ENCODE data around the gene OPRD1.
"Not testable (repeated sequence)": the region's sequence is repeated elsewhere in the genome, so short reads cannot be mapped to it uniquely, and the experiment has no call there.

Gene OPRD1

GRCh38 chr1:28875134-28875533 lies 63.2 kb downstream of the OPRD1 start:
- not testable (repeated sequence) for H3K4me3 ChIP-seq (ENCODE audit: low read depth, low read length); DNase-seq (ENCODE audit: low read depth)

- no peak overlapping the region for H3K4me3 ChIP-seq (ENCODE audit: low read depth, low read length)
- DNase-seq (ENCODE audit: low read depth): no peak
Measured at GRCh38 chr1:28877132-28877781, 65.3 kb downstream of the OPRD1 start.

- no peak for DNase-seq (ENCODE audit: low read depth)
- no peak overlapping the region for H3K4me3 ChIP-seq (ENCODE audit: low read depth, low read length)
Measured at GRCh38 chr1:28878796-28879195, 66.8 kb downstream of the OPRD1 start.

GRCh38 chr1:28882009-28882628 lies 70.1 kb downstream of the OPRD1 start:
- peak; percentile 25 for DNase-seq (ENCODE audit: low read depth)
- H3K4me3 ChIP-seq (ENCODE audit: low read depth, low read length): no peak overlapping the region

GRCh38 chr1:28883242-28883616 lies 71.3 kb downstream of the OPRD1 start:
- DNase-seq (ENCODE audit: low read depth): no peak
- H3K4me3 ChIP-seq (ENCODE audit: low read depth, low read length): no peak overlapping the region

- H3K4me3 ChIP-seq (ENCODE audit: low read depth, low read length): no peak overlapping the region
Measured at GRCh38 chr1:28885472-28885877, 73.5 kb downstream of the OPRD1 start.

GRCh38 chr1:28885977-28886730 lies 74.2 kb downstream of the OPRD1 start:
- DNase-seq (ENCODE audit: low read depth): no peak
- no peak overlapping the region for H3K4me3 ChIP-seq (ENCODE audit: low read depth, low read length)

More at GRCh38 chr1:28885472-28885877, 73.5 kb downstream of the OPRD1 start:
- DNase-seq (ENCODE audit: low read depth): no peak

- peak overlapping the region; percentile 64 for H3K4me3 ChIP-seq (ENCODE audit: low read depth, low read length)
- DNase-seq (ENCODE audit: low read depth): no peak
Measured at GRCh38 chr1:28886731-28887418, 74.9 kb downstream of the OPRD1 start.

GRCh38 chr1:28887419-28887834 lies 75.5 kb downstream of the OPRD1 start:
- peak overlapping the region; percentile 64 for H3K4me3 ChIP-seq (ENCODE audit: low read depth, low read length)

GRCh38 chr1:28887835-28888682 lies 76.1 kb downstream of the OPRD1 start:
- no peak for DNase-seq (ENCODE audit: low read depth)

More at GRCh38 chr1:28887419-28887834, 75.5 kb downstream of the OPRD1 start:
- no peak for DNase-seq (ENCODE audit: low read depth)

GRCh38 chr1:28888915-28889314 lies 76.9 kb downstream of the OPRD1 start:
- H3K4me3 ChIP-seq (ENCODE audit: low read depth, low read length): no peak overlapping the region
- DNase-seq (ENCODE audit: low read depth): no peak

More at GRCh38 chr1:28887835-28888682, 76.1 kb downstream of the OPRD1 start:
- peak overlapping the region; percentile 64 for H3K4me3 ChIP-seq (ENCODE audit: low read depth, low read length)

- H3K4me3 ChIP-seq (ENCODE audit: low read depth, low read length): no peak overlapping the region
- no peak for DNase-seq (ENCODE audit: low read depth)
Measured at GRCh38 chr1:28889357-28889756, 77.4 kb downstream of the OPRD1 start.

GRCh38 chr1:28890435-28890834 lies 78.5 kb downstream of the OPRD1 start:
- no peak for DNase-seq (ENCODE audit: low read depth)
- no peak overlapping the region for H3K4me3 ChIP-seq (ENCODE audit: low read depth, low read length)

- no peak for DNase-seq (ENCODE audit: low read depth)
- no peak overlapping the region for H3K4me3 ChIP-seq (ENCODE audit: low read depth, low read length)
Measured at GRCh38 chr1:28890836-28891235, 78.9 kb downstream of the OPRD1 start.

- no peak for DNase-seq (ENCODE audit: low read depth)
- no peak overlapping the region for H3K4me3 ChIP-seq (ENCODE audit: low read depth, low read length)
Measured at GRCh38 chr1:28891256-28891655, 79.3 kb downstream of the OPRD1 start.

GRCh38 chr1:28893403-28894102 lies 81.6 kb downstream of the OPRD1 start:
- DNase-seq (ENCODE audit: low read depth): no peak
- no peak overlapping the region for H3K4me3 ChIP-seq (ENCODE audit: low read depth, low read length)

GRCh38 chr1:28894785-28895184 lies 82.8 kb downstream of the OPRD1 start:
- H3K4me3 ChIP-seq (ENCODE audit: low read depth, low read length): no peak overlapping the region

GRCh38 chr1:28895896-28896608 lies 84.1 kb downstream of the OPRD1 start:
- no peak for DNase-seq (ENCODE audit: low read depth)
- H3K4me3 ChIP-seq (ENCODE audit: low read depth, low read length): no peak overlapping the region

More at GRCh38 chr1:28894785-28895184, 82.8 kb downstream of the OPRD1 start:
- DNase-seq (ENCODE audit: low read depth): no peak

Measured in skeletal muscle cell (primary cell).